ENCODE measurements around the gene RBM12.
"Not testable (repeated sequence)": the region's sequence is repeated elsewhere in the genome, so short reads cannot be mapped to it uniquely, and the experiment has no call there.

Gene RBM12

GRCh38 chr20:35664466-35665206 is at the start of gene RBM12, which contains the start of gene CPNE1:
RBM12 (minus strand) TSS chr20:35664900; CDS start chr20:35655322, 9,578 bp downstream.
CPNE1 (minus strand) TSS chr20:35664900; CDS start chr20:35632923, 31,977 bp downstream.
- DNase-seq = peak; percentile 98

- no peak for DNase-seq
Measured at GRCh38 chr20:35714127-35714526, 49.4 kb upstream of the RBM12 start.

- DNase-seq = not testable (repeated sequence)
Measured at GRCh38 chr20:35713120-35713519, 48.4 kb upstream of the RBM12 start.

- no peak for DNase-seq
Measured at GRCh38 chr20:35711588-35712209, 47.0 kb upstream of the RBM12 start.

- DNase-seq = no peak
Measured at GRCh38 chr20:35710884-35711587, 46.3 kb upstream of the RBM12 start.

- DNase-seq = no peak
Measured at GRCh38 chr20:35710039-35710438, 45.3 kb upstream of the RBM12 start.

- DNase-seq = no peak
Measured at GRCh38 chr20:35709259-35709658, 44.6 kb upstream of the RBM12 start.

GRCh38 chr20:35708502-35708901 is 43.8 kb upstream of the RBM12 start:
- no peak for DNase-seq

- DNase-seq = not testable (repeated sequence)
Measured at GRCh38 chr20:35706591-35707529, 42.2 kb upstream of the RBM12 start.

GRCh38 chr20:35705894-35706293 is 41.2 kb upstream of the RBM12 start:
- not testable (repeated sequence) for DNase-seq

GRCh38 chr20:35704514-35705261 is 40.0 kb upstream of the RBM12 start:
- DNase-seq = no peak

- DNase-seq = no peak
Measured at GRCh38 chr20:35702824-35703695, 38.4 kb upstream of the RBM12 start.

- DNase-seq = no peak
Measured at GRCh38 chr20:35702051-35702823, 37.5 kb upstream of the RBM12 start.

GRCh38 chr20:35700625-35701148 is 36.0 kb upstream of the RBM12 start:
- DNase-seq = no peak

GRCh38 chr20:35699957-35700624 is 35.4 kb upstream of the RBM12 start:
- DNase-seq = no peak

- peak; percentile 96 for DNase-seq
Measured at GRCh38 chr20:35699127-35699956, 34.6 kb upstream of the RBM12 start, which contains the start of the genes NFS1 and ROMO1. NFS1 (minus strand) TSS chr20:35699352; CDS start chr20:35699288, 64 bp downstream. ROMO1 (plus strand) TSS chr20:35699405; CDS start chr20:35699633, 228 bp downstream.

GRCh38 chr20:35698298-35699126 is 33.8 kb upstream of the RBM12 start:
- no peak for DNase-seq
